Hematopoietic multipotent progenitor cell treated with erythropoietin and hydrocortisone succinate and interleukin-3 and kit ligand, for 6 days (in vitro differentiated cells): ENCODE results near the gene NDN.
"Not testable (repeated sequence)": the region's sequence is repeated elsewhere in the genome, so short reads cannot be mapped to it uniquely, and the experiment has no call there.

ENCODE experiments used
- DNase-seq: peaks from one replicate; pipeline ENCODE4 v3.0.0-alpha.2; 2015

Gene NDN, protein sequence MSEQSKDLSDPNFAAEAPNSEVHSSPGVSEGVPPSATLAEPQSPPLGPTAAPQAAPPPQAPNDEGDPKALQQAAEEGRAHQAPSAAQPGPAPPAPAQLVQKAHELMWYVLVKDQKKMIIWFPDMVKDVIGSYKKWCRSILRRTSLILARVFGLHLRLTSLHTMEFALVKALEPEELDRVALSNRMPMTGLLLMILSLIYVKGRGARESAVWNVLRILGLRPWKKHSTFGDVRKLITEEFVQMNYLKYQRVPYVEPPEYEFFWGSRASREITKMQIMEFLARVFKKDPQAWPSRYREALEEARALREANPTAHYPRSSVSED

DNA sequence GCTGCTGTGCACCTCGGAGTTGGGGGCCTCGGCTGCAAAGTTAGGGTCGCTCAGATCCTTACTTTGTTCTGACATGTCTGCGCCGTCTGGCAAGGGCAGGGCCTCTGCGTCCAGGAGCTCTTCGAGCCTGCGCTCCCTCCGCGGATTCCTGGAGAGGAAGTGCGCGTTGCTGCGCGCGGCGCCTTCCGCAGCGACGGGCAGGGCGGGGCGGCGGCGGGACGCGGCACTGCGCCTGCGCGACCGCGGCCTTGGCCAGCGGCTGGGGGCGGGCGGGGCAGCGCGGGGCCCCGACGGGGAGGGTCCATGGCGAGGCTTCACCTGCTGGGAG lies at the start of gene NDN:
TSS of gene NDN (minus strand) at position 163 of the 328 bp plus-strand sequence. CDS start at position 75, 88 bp downstream.
- peak; percentile 54 for DNase-seq

DNA sequence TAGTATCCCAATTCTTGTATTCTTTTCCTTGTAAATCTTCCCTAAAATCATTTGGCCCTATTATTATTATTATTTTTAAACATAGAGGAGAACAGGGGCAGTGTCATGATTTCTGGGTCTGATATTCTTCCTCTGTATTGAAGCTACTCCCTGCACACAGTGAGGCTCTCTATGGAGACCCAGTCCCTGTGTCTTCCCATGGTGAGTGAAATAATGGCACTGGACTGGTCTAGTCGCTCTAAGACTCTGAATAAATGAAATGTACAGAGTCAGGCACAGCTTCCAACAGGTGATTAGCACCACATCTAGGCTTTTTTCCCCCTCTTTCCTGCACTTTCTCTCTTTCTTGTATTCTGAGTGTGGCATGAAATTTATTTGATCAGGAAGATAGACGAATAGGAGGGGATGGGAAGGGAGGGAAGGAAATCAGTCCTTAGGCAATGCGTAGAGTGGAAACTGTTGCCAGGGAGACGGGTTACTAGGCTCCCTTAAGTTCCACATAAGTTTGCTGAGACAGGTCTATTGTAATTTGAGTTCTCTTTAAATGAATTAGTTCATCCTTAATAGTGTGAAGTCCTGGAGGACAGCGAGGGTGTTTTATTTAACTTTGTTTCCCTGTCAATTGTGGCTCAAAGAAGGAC lies 49.0 kb upstream of the NDN start:
- no peak for DNase-seq

DNA sequence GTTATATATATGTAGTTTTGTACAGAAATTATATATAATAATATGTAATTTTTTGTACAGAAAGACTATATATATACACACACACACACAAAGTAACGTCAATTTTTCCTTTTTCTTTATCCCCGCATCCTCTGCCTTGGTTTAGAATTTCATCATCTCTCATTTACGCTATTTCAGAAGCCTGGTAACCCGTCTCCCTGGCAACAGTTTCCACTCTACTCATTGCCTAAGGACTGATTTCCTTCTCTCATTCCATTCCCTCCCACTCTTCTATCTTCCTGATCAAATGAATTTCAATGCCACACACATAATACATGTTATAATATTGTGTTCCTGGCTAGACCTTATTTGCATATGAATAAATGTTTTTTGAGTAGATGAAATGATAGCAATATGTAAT lies 47.8 kb upstream of the NDN start:
- no peak for DNase-seq

DNA sequence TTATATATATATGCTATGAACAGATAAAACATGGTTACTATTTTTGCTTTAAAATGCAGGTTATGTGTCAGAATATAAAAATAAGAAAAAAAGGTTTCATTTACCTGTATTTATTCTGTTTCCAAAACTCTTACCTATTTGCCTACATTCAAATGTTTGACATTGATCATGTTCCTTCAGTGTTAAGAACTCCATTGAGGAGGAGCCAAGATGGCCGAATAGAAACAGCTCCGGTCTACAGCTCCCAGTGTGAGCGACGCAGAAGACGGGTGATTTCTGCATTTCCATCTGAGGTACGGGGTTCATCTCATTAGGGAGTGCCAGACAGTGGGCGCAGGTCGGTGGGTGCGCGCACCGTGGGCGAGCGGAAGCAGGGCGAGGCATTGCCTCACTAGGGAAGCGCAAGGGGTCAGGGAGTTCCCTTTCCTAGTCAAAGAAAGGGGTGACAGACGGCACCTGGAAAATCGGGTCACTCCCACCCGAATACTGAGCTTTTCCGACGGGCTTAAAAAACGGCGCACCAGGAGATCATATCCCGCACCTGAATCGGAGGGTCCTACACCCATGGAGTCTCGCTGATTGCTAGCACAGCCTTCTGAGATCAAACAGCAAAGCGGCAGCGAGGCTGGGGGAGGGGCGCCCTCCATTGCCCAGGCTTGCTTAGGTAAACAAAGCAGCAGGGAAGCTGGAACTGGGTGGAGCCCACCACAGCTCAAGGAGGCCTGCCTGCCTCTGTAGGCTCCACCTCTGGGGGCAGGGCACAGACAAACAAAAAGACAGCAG lies 27.0 kb upstream of the NDN start:
- DNase-seq = not testable (repeated sequence)

DNA sequence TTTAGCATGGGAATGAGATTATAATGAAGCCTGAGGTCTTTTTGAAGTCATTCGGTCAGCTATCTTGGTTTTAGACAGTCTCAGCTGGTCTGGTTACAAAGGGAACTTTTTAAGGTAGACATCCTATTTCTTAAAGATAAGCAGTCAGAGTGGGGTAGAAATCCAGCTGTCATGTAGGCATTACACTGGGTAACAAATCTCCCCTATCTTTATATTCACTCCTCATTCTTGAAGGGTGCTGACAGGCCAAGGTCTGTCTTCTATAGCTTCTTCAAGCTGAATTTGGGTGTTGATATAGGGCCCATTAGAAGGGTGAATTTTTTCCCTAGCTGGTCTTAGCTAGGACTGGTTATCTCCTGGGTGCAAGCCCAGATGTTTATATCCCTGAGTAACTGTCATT lies 21.2 kb upstream of the NDN start:
- DNase-seq = no peak

DNA sequence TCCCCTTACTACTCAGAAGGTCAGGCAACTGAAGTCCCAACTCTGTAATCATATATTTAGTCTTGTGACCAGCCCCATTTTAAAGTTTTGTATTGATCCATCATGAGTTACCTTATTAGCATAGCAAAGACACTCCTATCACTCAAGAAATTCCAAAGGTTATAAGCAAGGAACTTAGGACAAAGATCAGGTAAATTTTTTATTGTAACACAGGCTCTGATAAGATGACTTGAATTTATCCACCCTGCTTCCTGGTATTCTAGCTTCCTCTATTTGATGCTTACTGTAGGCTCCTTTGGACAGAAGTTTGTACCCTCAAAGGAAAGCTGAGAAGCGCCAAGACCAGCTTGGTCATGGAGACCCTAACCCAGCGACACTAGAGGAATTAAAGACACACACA lies 8.2 kb upstream of the NDN start:
- no peak for DNase-seq

DNA sequence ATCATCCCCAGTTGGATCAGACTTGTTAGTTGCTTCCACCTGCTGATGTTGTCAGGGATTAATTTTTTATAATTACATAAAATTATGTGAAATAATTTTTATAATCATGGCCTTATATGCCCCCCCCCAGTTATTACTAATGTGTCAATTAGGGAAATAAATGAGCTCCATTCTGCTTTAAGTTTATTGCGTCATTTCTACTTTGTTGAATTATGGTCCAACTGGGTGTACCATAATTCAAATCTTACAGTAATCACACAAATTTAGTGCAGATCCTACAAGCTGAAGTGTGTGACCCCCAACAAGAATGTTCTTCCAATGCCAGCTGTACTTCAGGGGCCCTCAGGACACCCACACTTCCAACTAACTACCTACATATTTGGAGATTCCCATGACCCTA lies 7.5 kb upstream of the NDN start:
- no peak for DNase-seq

DNA sequence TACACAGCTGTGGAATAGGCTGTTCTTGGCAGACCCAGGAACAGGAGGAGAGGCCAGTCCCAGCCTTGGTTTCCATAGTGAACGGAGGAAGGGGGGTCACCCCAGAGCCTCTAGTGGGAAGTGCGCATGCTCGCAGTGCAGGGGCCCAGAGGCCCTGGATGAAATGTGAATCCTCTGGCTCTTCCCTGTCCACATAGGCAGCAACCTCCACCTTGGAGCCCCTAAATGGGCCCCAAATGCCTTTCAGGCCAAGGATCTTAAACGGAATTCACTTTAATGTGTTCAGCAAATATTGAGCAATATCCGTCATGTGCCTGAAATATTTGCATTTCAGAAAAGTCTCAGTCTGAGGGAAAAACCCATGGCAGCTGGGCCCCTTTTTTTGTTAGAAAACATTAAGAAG lies 3.3 kb upstream of the NDN start:
- no peak for DNase-seq

DNA sequence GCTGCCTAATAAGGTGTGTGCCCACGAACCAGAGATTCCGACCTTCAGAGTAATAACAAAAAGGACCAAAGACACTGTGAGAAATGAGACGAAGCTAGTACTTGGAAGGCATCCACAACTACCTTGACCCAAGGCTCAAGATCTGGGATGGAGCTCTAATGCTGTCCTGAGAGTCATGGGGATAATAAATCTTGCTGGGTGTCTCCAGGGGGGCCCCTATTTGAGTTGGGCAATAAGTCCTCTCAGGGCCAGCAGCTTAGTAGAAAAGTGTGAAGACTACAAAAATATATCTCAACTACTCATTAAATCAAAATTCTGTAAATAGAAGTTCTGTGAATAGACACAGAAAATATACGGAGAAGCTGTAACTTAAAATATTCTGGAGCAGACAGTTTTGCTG lies 2.9 kb upstream of the NDN start:
- no peak for DNase-seq

DNA sequence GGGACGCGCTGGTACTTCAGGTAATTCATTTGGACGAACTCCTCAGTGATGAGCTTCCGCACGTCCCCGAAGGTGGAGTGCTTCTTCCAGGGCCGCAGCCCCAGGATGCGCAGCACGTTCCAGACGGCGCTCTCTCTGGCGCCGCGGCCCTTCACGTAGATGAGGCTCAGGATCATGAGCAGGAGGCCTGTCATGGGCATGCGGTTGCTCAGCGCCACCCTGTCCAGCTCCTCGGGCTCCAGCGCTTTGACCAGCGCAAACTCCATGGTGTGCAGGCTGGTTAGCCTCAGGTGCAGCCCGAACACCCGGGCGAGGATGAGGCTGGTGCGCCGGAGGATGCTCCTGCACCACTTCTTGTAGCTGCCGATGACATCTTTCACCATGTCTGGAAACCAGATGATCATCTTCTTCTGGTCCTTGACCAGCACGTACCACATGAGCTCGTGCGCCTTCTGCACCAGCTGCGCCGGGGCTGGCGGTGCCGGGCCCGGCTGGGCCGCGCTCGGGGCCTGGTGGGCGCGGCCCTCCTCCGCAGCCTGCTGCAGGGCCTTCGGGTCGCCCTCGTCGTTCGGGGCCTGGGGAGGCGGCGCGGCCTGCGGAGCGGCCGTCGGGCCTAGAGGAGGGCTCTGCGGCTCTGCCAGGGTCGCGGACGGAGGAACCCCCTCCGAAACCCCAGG lies 501 bp downstream of the NDN start:
- no peak for DNase-seq

DNA sequence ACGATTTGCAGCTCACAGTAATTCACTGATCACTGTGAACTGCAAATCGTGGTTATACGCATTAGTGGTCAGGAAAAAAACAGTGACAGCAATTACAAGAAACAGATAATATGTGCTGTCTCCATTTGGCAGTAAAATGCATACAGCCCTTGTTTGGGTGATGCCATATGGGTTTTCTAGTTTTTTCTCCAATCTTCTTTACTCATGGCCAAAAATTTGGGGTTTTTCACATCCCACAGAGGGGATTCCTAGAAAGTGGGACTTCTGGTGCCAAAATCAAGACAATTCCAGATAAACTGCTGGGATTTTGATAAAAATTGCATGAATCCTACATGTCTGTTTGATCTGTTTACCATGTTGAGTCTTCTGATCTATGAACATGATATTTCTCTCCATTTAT lies 15.6 kb downstream of the NDN start:
- DNase-seq = no peak

DNA sequence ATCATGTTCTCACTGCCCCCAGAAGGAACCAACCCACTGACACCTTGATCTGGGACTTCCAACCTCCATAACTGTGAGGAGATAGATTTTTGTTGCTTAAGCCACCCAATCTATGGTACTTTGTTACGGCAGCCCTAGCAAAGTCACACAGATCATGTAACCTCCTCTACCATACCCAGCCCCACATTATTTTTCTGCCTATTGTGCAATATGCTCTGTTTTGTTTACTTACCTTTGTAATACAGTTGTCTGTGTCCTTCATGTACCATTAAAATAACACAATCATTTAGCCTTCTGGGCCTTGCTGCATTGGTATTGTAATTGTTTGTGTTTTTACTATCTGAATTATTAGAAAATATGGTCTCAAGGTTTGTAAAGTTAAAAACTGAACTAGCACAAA lies 16.1 kb downstream of the NDN start:
- DNase-seq = no peak

DNA sequence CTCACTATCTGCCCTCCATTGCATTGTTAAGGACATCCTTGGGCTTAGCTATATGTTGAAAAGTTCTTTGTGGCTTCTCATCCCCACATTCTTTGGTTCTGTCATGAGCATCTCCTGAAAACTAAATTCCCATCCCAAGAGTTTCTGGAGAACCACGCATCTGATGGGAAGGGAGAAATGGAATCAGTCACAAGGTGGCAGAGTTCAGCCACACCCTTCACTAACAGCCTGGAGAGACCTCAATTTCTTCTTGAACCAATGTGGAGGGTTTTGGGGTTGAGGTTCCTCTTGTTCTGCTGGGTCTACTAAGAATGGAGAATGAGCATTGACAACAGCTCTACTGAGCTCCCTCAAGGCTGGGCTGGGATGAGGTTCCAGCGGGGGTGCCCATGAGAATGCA lies 23.9 kb downstream of the NDN start:
- no peak for DNase-seq

DNA sequence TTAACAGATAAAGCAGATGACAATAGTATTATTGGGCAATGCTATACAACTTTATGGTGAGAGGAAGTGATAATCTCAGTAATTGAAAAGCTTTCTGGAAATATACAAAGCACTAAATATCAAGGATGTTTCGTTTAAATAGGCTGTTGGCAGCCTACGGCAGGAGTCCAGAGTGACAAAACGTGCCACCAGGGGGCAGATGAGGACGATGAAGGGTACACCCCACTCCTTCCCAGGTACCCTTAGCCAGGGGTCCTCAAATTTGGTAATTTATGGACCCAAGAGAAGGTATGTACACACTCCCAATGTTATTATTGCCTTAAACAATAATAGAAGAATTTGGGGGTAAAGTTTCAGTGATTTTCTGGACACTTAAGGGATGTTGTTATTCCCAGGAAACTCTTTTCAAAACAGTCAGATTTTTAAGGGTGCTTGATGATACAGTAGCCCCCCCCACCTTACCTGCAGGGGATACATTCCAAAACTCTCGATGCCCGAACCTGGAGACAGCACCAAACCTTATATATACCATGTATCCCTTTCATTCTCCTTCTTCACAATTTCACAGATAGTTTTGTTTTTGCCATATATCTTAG lies 38.1 kb downstream of the NDN start:
- DNase-seq = peak; percentile 53

DNA sequence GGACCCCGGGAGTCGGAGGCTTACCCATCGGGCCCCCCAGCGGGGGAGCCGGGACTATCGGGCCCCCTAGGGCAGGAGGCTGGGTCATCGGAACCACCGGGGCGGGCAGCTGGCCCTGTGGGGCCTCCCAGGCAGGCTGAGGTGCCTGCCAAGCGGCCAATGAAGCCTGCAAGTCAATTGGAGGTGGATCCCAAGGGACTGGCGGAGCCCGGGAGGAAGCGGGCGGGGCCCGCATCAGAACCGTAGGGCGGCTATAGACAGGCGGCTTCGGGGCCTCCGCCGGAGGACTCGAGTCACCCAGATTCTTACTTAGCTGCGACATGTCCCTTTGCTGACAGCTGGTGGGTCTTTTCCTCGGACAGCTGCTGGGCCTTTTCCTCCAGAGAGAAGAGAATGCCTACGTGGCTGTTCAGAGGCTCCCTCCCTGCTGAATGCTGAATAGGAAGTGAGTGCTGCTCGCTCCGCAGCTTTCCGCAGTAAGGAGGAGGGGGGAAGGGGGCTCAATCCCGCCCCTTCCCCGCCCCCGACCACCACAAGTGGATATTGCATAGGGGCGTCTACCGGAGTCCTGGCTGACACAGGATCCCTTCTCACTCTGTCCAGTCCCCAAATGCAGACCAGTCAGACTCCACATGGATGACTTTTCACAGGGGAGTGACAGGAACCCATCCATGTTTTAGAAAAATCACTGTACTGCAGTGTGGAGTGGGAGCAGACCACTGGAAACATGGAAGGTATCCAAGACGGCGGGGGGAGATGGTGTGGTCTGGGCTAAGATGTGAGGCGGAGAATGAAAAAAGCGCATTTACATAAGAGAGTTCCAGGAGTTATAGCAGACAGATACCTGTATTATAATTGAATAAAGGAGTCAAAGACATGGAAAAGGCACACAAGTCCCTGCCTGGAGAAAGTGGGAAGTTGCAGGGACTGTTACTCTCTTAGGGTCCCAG lies 39.4 kb downstream of the NDN start, which contains the start of gene MAGEL2:
TSS of gene MAGEL2 (minus strand) at position 447 of the 950 bp plus-strand sequence. CDS start at position 322, 125 bp downstream.
- no peak for DNase-seq

DNA sequence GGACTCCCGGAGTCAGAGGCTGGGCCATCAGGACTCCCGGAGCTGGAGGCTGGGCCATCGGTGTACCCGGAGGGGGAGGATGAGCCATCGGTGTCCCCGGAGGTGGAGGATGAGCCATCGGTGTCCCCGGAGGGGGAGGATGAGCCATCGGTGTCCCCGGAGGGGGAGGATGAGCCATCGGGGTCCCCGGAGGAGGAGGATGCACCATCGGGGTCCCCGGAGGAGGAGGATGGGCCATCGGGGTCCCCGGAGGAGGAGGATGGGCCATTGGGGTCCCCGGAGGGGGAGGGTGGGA lies 40.2 kb downstream of the NDN start:
- no peak for DNase-seq

DNA sequence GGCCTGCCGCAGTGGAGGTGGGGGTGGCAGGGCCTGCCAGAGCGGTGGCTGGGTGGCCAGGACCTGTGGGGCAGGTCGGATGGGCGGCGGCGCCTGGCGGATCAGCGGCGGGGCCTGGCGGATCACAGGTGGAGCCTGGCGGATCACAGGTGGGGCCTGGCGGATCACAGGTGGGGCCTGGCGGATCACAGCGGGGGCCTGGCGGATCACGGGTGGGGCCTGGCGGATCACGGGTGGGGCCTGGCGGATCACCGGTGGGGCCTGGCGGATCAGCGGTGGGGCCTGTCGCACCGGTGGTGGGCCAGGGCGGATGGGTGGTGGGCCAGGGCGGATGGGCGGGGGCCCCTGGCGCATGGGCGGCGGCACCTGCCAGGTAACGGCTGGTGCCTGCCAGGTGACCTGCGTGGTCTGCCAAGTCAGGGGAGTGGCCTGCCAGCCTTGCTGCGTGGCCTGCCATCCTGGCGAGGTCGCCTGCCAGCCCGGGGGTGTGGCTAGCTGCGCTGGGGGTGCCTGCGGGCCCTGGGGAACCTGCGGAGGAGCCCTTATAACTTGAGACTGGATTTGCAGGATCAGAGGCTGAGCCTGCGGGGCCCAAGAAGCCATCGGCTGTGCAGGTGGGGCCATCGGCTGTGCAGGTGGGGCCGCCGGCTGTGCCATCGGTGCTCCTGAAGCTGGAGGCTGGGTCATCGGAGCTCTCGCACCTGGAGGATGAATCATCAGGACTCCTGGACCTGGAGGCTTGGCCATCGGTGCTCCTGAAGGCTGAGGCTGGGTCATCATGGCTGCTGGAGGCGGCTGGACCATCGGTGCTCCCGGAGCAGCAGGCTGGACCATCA lies 40.7 kb downstream of the NDN start:
- DNase-seq = no peak

DNA sequence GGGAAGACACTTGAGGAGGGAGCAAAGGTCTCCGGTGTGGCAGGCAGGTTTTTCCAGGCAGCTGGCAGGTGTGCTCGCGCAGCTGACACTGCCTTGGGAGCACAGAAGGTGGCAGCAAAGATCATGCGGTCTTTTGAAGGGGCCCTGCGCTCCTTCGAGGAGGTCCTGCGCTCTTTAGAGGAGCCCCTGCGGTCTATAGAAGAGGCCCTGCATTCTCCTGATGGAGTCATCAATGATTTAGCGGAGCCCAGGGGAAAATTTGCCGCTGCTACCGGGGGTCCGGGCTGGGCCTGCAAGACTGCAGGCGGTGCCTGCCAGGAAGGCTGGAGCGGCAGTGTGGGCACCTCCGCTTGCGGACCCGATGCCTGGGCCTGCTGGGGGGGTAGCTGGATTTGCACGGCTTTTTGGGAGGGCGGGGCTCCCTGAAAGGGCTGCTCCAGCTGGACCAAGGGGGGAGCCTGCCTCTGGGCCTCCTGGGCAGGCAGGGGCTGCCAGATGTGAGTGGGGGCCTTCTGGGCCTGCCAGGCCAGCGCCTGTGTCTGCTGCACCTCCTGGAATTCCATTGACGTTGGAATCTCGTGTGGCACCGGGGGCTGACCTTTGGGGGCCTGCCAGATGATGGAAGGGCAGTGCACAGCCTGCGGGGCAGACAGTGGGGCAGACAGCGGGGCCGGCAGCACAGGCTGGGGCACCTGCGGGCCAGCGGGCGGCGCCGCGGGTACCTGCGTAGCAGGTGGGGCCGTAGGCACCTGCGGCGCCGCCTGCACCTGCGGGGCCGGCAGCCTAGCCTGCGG lies 41.5 kb downstream of the NDN start:
- DNase-seq = no peak

DNA sequence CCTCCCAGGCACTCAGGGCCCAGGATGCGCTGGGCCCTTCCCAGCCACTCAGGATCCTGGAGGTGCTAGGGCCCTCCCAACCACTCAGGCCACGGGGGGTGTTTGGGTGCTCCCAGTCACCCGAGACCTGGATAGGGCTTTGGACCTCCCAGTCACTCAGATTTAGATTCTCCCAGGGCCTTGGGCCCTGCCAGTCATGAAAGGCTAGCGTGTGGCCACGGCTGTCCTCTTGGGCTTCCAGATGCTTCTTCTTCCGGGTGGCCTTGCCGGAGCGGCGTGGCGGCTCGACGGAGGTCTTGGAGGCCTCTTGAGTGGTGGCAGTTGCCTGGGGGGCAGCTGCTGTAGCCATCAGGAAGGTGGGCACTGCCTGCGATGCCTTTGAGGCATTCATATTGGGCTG lies 42.3 kb downstream of the NDN start:
- no peak for DNase-seq

DNA sequence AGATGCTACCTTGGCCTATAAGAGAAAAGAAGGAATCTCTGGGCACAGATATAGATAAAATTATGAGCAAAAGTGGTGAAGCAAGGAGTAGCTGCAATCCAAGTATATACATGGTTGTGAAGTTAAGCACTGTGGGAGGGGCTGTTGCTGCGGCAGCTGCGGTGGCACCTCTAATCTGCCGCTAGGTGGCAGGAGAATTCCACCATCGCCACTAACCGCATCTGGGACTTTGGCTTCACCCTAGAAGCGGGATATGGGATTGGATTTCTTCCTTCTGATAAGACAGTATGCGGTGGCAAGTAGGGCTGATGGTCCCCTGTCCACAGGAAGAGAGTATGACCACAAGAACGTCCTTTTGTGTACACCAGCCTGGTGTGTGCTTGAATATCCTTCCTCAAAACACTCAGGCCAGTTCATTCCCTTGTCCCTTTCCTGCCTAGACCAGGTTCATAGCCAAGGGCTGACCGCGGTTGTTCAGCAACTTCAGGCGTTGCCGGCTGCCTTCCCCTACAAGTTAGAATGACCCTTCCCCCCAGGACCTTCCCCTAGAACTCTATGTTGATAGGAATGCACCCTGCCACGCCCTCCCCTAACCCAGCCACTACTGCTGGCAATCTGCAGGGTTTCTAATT lies 44.6 kb downstream of the NDN start:
- peak; percentile 73 for DNase-seq
